OCI-LY1 (cell line): ENCODE results near the gene ADRA1B.
"Not testable (repeated sequence)": the region's sequence is repeated elsewhere in the genome, so short reads cannot be mapped to it uniquely, and the experiment has no call there.

Experiments used
- H2AFZ ChIP-seq: fragments of 200-600 bp; sonication (generic), shearing (Covaris generic); 2 replicates; pipeline ENCODE4 v1.6.0; 2014; ENCODE audit warnings: antibody characterized with exemption, mild to moderate bottlenecking, low read length
- H3F3A ChIP-seq: fragments of 200-600 bp; sonication (generic), shearing (Covaris generic); 2 replicates; pipeline ENCODE4 v1.6.0; 2014; ENCODE audit warnings: mild to moderate bottlenecking, antibody characterized with exemption, low read length, moderate library complexity; ENCODE audit not compliant: insufficient read depth
- H3K27ac ChIP-seq: fragments of 200-600 bp; sonication (generic); 2 replicates; pipeline ENCODE4 v1.5.1; 2014; ENCODE audit warnings: low read length, mixed run types, mild to moderate bottlenecking, low read depth; ENCODE audit not compliant: poor library complexity, severe bottlenecking
- H3K27me3 ChIP-seq: fragments of 200-600 bp; sonication (generic); 2 replicates; pipeline ENCODE4 v1.6.0; 2014; ENCODE audit warnings: antibody characterized with exemption, mild to moderate bottlenecking, low read length, moderate library complexity; ENCODE audit not compliant: insufficient read depth
- H3K36me3 ChIP-seq: fragments of 200-600 bp; sonication (generic); 2 replicates; pipeline ENCODE4 v1.6.1; 2014; ENCODE audit warnings: mild to moderate bottlenecking, antibody characterized with exemption, low read length, moderate library complexity, mixed read lengths; ENCODE audit not compliant: insufficient read depth
- H3K4me1 ChIP-seq: fragments of 200-600 bp; sonication (generic); 2 replicates; pipeline ENCODE4 v1.5.1; 2014; ENCODE audit warnings: mild to moderate bottlenecking, low read length, moderate library complexity; ENCODE audit not compliant: insufficient read depth, severe bottlenecking
- H3K4me2 ChIP-seq: fragments of 200-600 bp; sonication (generic), shearing (Covaris generic); 2 replicates; pipeline ENCODE4 v1.6.1; 2014; ENCODE audit warnings: low read length
- H3K4me3 ChIP-seq: fragments of 200-600 bp; sonication (generic); 2 replicates; pipeline ENCODE4 v1.5.1; 2014; ENCODE audit warnings: low read length, low read depth, mild to moderate bottlenecking, mixed read lengths; ENCODE audit not compliant: poor library complexity, severe bottlenecking
- H3K79me2 ChIP-seq: fragments of 200-600 bp; shearing (Covaris generic); 2 replicates; pipeline ENCODE4 v1.6.1; 2016; ENCODE audit warnings: mixed run types, low read length, mixed read lengths; ENCODE audit not compliant: insufficient read depth
- H3K9ac ChIP-seq: fragments of 200-600 bp; sonication (generic), shearing (Covaris generic); 2 replicates; pipeline ENCODE4 v1.6.1; 2014; ENCODE audit warnings: mild to moderate bottlenecking, low read length, mixed read lengths
- H3K9me2 ChIP-seq: fragments of 200-600 bp; sonication (generic), shearing (Covaris generic); 2 replicates; pipeline ENCODE4 v1.6.1; 2014; ENCODE audit warnings: low read depth, mild to moderate bottlenecking, low read length, mixed read lengths
- H3K9me3 ChIP-seq: fragments of 200-600 bp; shearing (Covaris generic); 2 replicates; pipeline ENCODE4 v1.6.1; 2014; ENCODE audit warnings: low read length, mixed read lengths
- H4K20me1 ChIP-seq: fragments of 200-600 bp; sonication (generic), shearing (Covaris generic); 2 replicates; pipeline ENCODE4 v1.6.0; 2016; ENCODE audit warnings: mild to moderate bottlenecking, low read length; ENCODE audit not compliant: insufficient read depth
- CTCF ChIP-seq: fragments of 200-600 bp; sonication (generic), shearing (Covaris generic); IDR thresholded peaks from 2 replicates; pipeline ENCODE4 v1.5.1; 2017; ENCODE audit warnings: mild to moderate bottlenecking, antibody characterized with exemption, low read length, moderate library complexity, mixed read lengths
- EZH2 ChIP-seq: fragments of 200-600 bp; sonication (generic), shearing (Covaris generic); IDR thresholded peaks from 2 replicates; pipeline ENCODE4 v1.8.0; 2017; ENCODE audit warnings: borderline replicate concordance, mixed run types, mild to moderate bottlenecking, antibody characterized with exemption, low read length, moderate library complexity, mixed read lengths

ADRA1B gene

GRCh38 chr5:159995907-159996306 is 79.6 kb downstream of the ADRA1B start:
- no peaks in the 10 kb centered on the region for H3F3A ChIP-seq
- no peak overlapping the region for H3K4me3 ChIP-seq
- no peak for TF ChIP-seq EZH2
- TF ChIP-seq CTCF: no peak
- H3K9me2 ChIP-seq: no peaks in the 10 kb centered on the region
- H3K27ac ChIP-seq: no peak overlapping the region
- no peak overlapping the region for H3K4me2 ChIP-seq
- no peaks in the 10 kb centered on the region for H3K36me3 ChIP-seq
- H3K9me3 ChIP-seq: 0 out of 2 replicates have a peak, but pooled peaks cover 4% of the 10 kb centered on the region
- no peaks in the 10 kb centered on the region for H4K20me1 ChIP-seq
- peaks cover 9% of the 10 kb centered on the region; the same call in 1 of the 2 replicates for H3K27me3 ChIP-seq
- H3K4me1 ChIP-seq: no peaks in the 10 kb centered on the region
- H2AFZ ChIP-seq: no peak overlapping the region
- H3K9ac ChIP-seq: no peak overlapping the region
- no peaks in the 10 kb centered on the region for H3K79me2 ChIP-seq

GRCh38 chr5:160001457-160001856 is 85.2 kb downstream of the ADRA1B start:
- Histone ChIP-seq H4K20me1 (no peaks in the 10 kb centered on the region), H3K36me3 (no peaks in the 10 kb centered on the region), H3F3A (no peaks in the 10 kb centered on the region), H3K4me2 (no peak overlapping the region), H3K79me2 (no peaks in the 10 kb centered on the region), H3K9me3 (no peaks in the 10 kb centered on the region), H3K9ac (no peak overlapping the region), H3K27ac (no peak overlapping the region), H3K4me1 (no peaks in the 10 kb centered on the region), H3K9me2 (no peaks in the 10 kb centered on the region), H2AFZ (no peak overlapping the region), H3K4me3 (no peak overlapping the region), H3K27me3 (no peaks in the 10 kb centered on the region)
- TF ChIP-seq EZH2 (no peak), CTCF (no peak)

- H2AFZ ChIP-seq: no peak overlapping the region
- H3K9me2 ChIP-seq: no peaks in the 10 kb centered on the region
- H3K27ac ChIP-seq: no peak overlapping the region
- H4K20me1 ChIP-seq: no peaks in the 10 kb centered on the region
- H3K36me3 ChIP-seq: peaks cover 22% of the 10 kb centered on the region
- H3K9ac ChIP-seq: no peak overlapping the region
- no peak for TF ChIP-seq EZH2
- no peak for TF ChIP-seq CTCF
- peaks cover 20% of the 10 kb centered on the region for H3K79me2 ChIP-seq
- H3F3A ChIP-seq: no peaks in the 10 kb centered on the region
- no peaks in the 10 kb centered on the region for H3K27me3 ChIP-seq
- no peak overlapping the region for H3K4me3 ChIP-seq
- no peaks in the 10 kb centered on the region for H3K9me3 ChIP-seq
- no peak overlapping the region for H3K4me2 ChIP-seq
- peaks cover 19% of the 10 kb centered on the region for H3K4me1 ChIP-seq
These were observed 91.2 kb downstream of the ADRA1B start for GRCh38 chr5:160007514-160007913.

GRCh38 chr5:160008529-160008876 is 92.2 kb downstream of the ADRA1B start:
- not testable (repeated sequence) for H3K4me2 ChIP-seq
- H3K4me1 ChIP-seq: peaks cover 19% of the 10 kb centered on the region

More at GRCh38 chr5:160008529-160008876, 92.2 kb downstream of the ADRA1B start:
- not testable (repeated sequence) for H3K27ac ChIP-seq, H3K9ac ChIP-seq, H3F3A ChIP-seq, H3K9me2 ChIP-seq, H4K20me1 ChIP-seq, H3K27me3 ChIP-seq, H3K4me3 ChIP-seq, H3K9me3 ChIP-seq
- Histone ChIP-seq H2AFZ (peak overlapping the region; percentile 45), H3K36me3 (peaks cover 26% of the 10 kb centered on the region), H3K79me2 (peaks cover 20% of the 10 kb centered on the region)
